ENCODE measurements around the gene DISP3.

Gene DISP3

GRCh38 chr1:11529763-11530730 lies 51.1 kb downstream of the DISP3 start:
- DNase-seq, result no peak

DNA sequence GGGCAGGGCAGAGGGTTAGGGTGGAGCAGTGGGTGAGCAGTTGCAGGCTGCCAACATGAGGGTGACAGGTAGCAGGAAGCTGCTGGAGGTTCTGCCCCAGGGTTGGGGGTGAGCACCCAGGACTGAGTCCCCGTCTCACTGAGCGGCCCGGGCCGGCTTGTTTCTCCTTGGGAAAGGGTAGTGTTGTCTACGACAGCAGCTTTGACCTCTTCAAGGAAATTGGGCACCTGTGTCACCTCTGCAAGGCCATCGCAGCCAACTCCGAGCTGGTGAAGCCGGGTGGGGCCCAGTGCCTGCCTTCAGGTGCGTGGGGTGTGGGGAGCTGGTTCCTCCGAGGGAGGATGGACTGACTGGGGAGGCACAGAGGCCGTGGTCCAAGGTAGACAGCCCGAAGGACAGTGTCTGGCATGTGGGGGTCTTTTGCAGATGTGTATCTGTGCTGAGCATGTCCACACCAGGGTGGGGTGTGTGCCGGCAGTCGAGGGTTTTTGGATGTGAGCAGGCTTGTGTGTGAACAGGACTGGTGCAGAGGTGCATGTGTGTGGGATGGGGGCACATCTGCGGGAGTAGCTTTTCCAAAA lies 51.9 kb downstream of the DISP3 start:
- DNase-seq, result no peak

DNA sequence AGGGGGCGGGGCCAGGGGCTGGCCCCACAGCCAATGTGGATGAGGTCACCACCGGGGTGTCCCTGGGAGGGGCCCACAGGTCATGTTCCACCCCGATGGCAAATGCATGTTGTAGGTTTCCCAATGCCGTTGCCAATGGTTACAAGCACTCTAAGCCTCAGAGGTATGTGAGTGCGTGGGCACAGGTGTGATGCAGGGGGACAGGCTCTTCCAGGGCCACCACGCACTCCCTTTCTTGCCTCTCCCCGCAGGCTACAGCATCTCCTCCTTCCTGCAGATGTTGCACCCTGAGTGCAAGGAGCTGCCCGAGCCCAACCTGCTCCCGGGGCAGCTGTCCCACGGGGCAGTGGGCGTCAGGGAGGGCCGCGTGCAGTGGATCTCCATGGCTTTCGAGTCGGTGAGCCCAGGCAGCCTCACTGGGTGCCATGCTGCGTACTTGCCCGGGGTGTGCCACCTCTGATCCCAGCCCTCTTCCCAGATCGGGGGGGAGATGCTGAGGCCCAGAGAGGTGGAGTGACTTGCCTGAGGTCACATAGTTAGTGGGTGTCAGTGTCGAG lies 52.4 kb downstream of the DISP3 start:
- no peak for DNase-seq

DNA sequence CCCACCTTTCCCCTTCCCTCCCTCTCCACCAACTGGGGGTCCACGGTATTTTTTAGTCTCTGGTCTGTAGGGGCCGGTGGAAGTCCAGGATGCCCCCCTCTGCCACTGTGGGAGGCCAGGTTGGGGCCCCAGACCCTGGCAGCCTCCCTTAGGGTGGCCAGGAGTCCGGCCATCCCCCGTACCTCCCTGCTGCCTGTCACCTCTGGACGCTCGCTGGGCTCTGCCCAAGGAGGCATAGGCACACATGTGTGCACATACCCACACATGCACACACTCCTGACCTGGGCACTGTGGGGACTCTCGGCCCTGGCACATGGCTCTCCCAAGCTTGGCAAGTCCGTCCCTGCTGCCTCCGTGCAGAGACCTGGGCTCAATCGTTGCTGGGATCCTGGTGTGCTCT lies 53.0 kb downstream of the DISP3 start:
- DNase-seq, result no peak

DNA sequence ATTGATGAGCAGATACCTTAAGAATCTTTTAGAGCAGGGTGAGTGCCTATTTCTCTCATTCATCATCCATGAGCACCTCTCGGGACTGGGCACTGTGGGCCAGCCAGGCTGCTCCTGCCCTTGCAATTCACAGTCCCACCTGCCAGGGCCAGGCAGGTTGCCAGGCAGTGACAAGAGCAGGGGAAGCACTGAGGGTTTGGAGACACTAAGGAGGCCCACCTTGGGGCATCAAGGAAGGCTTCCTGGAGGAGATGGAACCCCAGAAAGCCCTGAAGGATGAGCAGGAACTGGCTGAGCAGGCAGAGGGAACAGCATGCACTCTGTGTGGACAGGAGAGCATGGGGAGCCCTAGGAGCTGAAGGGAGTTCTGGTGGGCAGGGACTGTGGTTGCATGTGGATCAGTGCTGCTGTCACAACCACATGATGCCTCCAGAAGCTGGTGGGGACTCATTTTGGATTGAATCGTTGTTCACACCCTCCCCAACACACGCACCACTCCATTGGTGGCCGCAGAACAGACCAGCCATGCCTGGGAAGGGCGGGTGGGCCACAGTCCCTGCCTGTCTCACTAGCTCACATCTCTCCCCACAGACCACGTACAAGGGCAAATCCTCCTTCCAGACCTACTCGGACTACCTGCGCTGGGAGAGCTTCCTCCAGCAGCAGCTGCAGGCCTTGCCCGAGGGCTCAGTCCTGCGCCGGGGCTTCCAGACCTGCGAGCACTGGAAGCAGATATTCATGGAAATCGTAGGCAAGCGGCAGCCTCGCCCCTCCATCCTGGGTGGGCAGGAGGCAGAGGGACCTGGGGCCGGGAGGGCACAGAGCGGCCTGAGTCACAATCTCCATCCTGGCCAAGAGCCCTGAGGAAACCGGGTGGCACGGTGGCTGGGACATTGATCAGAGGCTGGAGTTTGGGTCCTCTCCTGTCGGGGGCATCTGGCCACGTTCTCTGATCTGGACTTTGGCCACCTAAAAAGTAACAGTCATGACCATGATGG lies 55.1 kb downstream of the DISP3 start:
- no peak for DNase-seq

- no peak for DNase-seq
These were observed 55.9 kb downstream of the DISP3 start for GRCh38 chr1:11534846-11535245.

DNA sequence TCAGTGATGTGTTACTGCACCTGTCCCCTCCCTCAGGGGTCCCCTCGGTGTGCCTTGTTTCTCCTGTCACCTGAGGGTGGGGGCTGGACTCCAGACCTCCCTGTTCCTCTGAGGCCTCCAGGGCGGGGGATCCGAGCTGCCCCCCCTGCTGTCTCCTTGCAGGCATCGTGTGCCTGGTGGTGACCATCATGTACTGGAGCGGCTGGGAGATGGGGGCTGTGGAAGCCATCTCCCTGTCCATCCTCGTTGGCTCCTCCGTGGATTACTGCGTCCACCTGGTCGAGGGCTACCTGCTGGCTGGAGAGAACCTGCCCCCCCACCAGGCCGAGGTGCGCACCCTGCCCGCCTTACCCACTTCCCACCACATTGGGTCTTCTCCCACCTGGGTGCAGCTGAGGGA lies 56.4 kb downstream of the DISP3 start:
- no peak for DNase-seq

DNA sequence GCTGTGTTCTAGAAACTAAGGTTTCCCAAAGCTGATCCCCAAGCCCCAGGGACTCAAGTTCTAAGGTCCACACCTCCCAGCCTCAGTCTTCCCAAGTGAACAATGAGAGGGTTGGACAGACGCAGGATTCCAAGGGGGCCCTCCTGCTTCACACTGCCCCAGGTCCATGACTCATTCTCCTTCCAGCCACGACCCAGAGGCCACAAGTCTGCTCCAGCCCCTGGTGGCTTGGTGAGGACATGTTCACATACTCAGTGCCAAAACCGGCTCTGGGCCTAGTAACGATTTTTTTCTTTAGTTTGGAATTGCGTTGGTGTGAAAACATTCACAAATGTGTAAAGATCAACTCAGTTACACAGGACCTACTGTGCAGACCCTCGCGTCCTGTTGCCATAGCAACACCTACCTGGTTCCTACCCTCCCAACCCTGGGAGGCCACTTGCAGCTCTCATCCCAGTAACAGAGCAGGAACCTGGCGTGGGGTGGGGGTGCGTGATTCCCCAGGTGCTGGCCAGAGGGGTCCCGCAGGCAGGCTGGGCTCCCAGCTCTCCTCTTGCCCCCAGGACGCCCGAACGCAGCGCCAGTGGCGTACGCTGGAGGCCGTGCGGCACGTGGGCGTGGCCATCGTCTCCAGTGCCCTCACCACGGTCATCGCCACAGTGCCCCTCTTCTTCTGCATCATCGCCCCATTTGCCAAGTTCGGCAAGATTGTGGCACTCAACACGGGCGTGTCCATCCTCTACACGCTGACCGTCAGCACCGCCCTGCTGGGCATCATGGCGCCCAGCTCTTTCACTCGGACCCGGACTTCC lies 57.0 kb downstream of the DISP3 start:
- DNase-seq, result no peak

GRCh38 chr1:11536573-11537379 lies 57.8 kb downstream of the DISP3 start:
- DNase-seq, result no peak

DNA sequence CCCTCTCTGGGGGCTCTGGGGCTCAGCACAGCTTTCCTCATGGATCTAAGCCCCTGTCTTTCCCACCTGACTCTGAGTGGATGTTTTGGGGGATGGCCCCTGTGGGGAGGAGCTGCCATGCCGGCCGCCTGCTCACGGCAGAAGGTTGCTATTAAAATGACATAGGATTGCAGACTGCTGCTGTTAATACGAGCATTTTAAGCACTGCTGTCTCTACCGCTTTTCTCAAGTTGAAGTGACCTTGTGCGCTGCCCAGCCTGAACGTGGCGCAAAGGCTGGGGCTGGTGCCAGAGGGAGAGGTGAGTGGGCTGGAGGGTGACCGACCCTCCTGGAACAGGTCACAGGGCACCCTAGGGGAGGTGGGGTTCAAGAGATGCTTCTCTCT lies 58.4 kb downstream of the DISP3 start:
- DNase-seq, result no peak

- no peak for DNase-seq
These were observed 59.1 kb downstream of the DISP3 start for GRCh38 chr1:11537854-11538591.

DNA sequence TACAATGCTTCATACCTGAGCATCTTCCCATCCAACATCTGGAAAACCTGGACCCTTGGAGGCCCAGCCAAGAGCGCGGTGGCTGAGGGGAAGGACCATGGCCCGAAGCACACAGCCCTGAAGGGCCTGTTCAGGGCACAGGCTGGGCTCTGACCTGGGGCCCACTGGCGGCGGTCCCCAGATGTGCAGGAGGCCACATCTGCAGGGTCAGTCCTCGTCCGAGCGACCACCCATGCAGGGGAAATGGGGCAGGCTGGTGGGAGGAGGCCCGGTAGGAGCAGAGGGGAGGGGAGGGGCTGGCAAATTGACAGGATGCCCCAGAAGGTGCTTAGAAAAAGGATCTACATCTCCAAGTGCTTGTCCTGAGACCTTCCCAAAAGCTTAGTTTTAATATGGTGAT lies 59.9 kb downstream of the DISP3 start:
- no peak for DNase-seq

- no peak for DNase-seq
These were observed 61.2 kb downstream of the DISP3 start for GRCh38 chr1:11539850-11540772.

DNA sequence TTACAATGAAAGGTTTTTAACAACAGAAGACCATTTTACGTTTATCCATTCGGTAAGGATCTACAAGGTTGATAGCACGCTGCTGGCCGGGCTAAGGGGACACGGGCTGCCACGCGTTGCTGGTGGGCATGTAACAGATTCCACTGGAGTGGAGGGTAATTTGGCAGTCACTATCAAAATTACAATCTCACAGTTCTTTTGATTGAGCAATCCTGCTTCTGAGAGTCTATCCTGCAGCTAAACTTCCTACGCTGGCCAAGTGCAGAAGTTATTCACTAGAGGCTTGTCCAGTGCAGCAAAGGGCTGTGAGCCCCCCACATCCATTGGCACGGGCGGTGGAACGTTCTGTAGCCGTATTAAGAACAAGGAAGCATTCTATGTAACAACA lies 61.8 kb downstream of the DISP3 start:
- no peak for DNase-seq

- no peak for DNase-seq
These were observed 62.3 kb downstream of the DISP3 start for GRCh38 chr1:11541236-11541635.

GRCh38 chr1:11541956-11542355 lies 63.0 kb downstream of the DISP3 start:
- no peak for DNase-seq

GRCh38 chr1:11543392-11543791 lies 64.4 kb downstream of the DISP3 start:
- no peak for DNase-seq

DNA sequence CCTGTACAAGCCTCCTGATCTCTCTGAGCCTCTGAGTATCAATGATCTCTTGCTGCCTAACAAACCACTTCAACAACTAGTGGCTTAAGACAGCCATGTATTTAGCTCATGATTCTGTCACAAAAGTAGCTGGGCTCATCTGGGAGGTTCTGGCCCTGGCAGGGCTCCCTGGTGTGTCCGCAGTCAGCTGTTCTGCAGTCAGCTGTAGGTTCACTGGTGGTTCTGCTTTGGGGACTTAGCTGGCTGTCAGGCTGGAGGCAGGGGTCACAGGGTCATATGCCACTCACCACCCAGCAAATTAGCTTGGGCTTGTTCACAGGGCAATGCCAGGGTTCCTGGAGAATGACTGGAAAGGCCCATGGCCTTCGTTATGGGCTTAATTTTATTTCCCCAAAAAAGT lies 64.8 kb downstream of the DISP3 start:
- no peak for DNase-seq

GRCh38 chr1:11546456-11546855 lies 67.5 kb downstream of the DISP3 start:
- DNase-seq, result no peak

All from eye (tissue), 1 donor.